ENCODE measurements around the gene DCXR. TPM values are rescaled to one million over a fixed set of nuclear protein-coding genes. Genes with fewer than 3 reads are reported as not detected.

DCXR gene
- total RNA-seq, 1 donor from 2014 or later, result 36.5 TPM

DNA sequence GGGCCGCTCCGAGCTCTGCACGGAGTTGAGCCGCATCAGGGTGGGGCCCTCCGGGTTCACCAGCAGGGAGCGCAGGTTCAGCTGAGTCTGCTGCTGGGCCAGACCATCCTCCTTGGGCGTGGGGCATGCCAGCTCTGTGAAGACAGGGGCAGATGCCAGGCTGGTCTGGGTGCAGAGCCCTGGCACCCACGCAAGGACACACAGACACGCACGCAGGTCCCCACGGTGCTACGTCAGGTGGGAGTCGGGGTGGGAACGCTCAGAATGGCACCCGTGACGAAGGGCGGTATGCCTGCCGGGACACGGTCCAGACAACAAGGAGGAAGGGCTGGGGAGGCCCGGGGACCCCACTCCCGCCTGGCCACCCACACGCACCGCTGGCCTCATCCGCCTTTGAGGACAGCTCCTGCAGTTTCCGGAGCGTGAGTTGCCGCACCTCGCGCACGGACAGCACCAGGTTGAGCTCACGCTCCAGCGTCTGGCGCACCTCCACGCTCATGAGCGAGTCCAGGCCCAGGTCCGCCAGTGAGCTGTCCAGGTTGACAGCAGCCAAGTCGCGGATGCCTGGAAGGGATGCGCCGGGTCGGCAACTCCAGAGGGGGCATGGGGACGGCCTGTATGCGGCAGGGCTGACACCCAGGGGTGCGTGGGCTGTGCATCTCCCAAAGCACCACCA lies 43.4 kb upstream of the DCXR start:
- Histone ChIP-seq H3K9ac (no peak overlapping the region), H3K4me2 (no peak overlapping the region), H3K27ac (no peak overlapping the region), H4K20me1 (ENCODE audit: low read depth) (peaks cover 72% of the 10 kb centered on the region), H3K9me3 (ENCODE audit: low read depth) (no peaks in the 10 kb centered on the region), H3F3A (ENCODE audit: low read depth) (peaks cover 33% of the 10 kb centered on the region), H3K4me3 (no peak overlapping the region), H3K79me2 (ENCODE audit: low read depth) (no peaks in the 10 kb centered on the region), H3K36me3 (no peaks in the 10 kb centered on the region), H2AFZ (replicated peaks) (no peak overlapping the region), H3K27me3 (no peaks in the 10 kb centered on the region), H3K4me1 (no peaks in the 10 kb centered on the region)
- no peak overlapping the region for H3K27ac Mint-ChIP-seq
- peaks cover 5% of the 10 kb centered on the region for H3K36me3 Mint-ChIP-seq
- no peak overlapping the region for H3K4me3 Mint-ChIP-seq
- DNase-seq (ENCODE audit: low spot score), result no peak
- peaks cover 2% of the 10 kb centered on the region for H3K27me3 Mint-ChIP-seq (ENCODE audit: insufficient read depth, low read depth)
- peaks cover 2% of the 10 kb centered on the region for H3K4me1 Mint-ChIP-seq
- TF ChIP-seq EZH2phosphoT487 (IDR thresholded peaks at IDR 0.05) (no peak), EZH2 (IDR thresholded peaks at IDR 0.05) (no peak)
- TF ChIP-seq, protein P1, sequence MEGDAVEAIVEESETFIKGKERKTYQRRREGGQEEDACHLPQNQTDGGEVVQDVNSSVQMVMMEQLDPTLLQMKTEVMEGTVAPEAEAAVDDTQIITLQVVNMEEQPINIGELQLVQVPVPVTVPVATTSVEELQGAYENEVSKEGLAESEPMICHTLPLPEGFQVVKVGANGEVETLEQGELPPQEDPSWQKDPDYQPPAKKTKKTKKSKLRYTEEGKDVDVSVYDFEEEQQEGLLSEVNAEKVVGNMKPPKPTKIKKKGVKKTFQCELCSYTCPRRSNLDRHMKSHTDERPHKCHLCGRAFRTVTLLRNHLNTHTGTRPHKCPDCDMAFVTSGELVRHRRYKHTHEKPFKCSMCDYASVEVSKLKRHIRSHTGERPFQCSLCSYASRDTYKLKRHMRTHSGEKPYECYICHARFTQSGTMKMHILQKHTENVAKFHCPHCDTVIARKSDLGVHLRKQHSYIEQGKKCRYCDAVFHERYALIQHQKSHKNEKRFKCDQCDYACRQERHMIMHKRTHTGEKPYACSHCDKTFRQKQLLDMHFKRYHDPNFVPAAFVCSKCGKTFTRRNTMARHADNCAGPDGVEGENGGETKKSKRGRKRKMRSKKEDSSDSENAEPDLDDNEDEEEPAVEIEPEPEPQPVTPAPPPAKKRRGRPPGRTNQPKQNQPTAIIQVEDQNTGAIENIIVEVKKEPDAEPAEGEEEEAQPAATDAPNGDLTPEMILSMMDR (IDR thresholded peaks at IDR 0.05), result no peak
- no peaks in the 10 kb centered on the region for H3K9me3 Mint-ChIP-seq

DNA sequence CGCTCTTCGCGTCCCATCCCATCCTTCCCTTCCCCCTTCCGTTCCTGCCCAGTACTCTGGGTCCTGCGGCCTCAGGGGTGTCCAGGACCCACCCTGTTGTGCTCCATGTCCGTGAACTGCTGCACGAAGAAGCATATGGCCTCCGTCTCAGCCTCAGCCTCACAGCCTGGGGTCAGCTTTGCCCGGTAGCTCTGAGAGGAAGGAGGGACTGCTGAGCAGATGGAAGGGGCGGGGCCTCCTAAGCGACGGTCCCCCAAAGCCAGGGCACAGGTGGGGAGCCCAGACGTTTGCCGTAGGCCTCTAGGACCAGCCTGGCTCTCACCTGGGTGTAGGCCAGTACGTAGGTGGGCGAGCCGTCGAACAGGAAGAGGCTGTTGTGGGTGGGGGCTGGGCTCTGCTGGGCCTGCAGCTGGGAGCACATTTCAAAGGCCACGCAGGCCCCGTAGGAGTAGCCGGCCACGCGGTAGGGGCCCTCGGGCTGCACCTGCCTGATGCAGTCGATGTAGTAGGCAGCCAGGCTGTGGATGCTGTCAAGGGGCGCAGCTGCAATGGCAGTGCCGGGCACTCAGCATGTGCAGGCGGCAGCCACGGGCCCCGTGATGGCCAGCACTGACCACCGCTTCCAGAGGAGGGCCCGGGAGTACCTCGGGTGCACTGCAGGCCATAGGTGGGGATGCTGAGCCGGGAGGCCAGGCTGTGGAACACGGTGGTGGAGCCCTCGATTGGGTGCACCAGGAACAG lies 42.7 kb upstream of the DCXR start:
- Mint-ChIP-seq H3K4me3 (no peak overlapping the region), H3K27me3 (ENCODE audit: insufficient read depth, low read depth) (peaks cover 2% of the 10 kb centered on the region)
- no peaks in the 10 kb centered on the region for H3K4me1 ChIP-seq

DNA sequence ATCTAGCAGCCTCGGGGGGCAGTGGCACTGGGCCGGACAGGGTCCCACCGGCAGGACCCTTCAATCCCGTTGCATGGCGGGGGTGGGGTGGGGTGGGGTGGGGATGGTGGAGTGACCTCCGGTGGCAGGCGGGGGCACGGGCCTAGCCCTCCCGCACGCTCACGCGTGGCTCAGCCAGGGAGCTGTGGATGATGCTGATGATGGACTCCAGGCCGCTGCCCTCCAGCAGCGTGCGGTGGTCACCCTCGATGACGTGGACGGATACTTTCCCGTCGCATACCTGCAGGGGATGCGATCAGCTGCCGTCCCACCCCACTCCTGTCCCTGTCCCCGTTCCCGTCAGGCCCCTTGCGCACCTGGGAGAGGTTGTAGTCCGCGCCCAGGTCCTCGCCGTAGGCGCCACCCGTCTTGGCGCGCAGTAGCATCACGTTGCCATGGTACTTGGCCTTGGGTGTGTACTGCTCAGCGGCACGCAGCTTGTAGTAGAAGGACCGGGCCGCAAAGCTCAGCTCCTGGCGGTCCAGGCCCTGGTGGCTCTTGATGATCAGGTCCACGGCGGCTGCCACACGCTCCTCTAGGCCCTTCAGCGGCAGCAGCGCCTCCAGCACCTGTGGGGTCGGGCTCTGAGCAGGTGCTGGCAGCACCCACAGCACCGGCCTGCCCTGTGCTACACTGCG lies 41.6 kb upstream of the DCXR start:
- Histone ChIP-seq H2AFZ (replicated peaks) (no peak overlapping the region), H3K79me2 (ENCODE audit: low read depth) (no peaks in the 10 kb centered on the region), H3K9me3 (ENCODE audit: low read depth) (no peaks in the 10 kb centered on the region), H3K27ac (no peak overlapping the region), H4K20me1 (ENCODE audit: low read depth) (peaks cover 55% of the 10 kb centered on the region), H3K27me3 (peaks cover 5% of the 10 kb centered on the region), H3K9ac (no peak overlapping the region), H3K4me2 (no peak overlapping the region), H3K4me3 (no peak overlapping the region), H3K4me1 (no peaks in the 10 kb centered on the region), H3F3A (ENCODE audit: low read depth) (peaks cover 37% of the 10 kb centered on the region), H3K36me3 (no peaks in the 10 kb centered on the region)
- Mint-ChIP-seq H3K4me3 (no peak overlapping the region), H3K36me3 (peaks cover 5% of the 10 kb centered on the region), H3K9me3 (no peaks in the 10 kb centered on the region), H3K27ac (no peak overlapping the region), H3K4me1 (peaks cover 2% of the 10 kb centered on the region), H3K27me3 (ENCODE audit: insufficient read depth, low read depth) (peaks cover 2% of the 10 kb centered on the region)
- TF ChIP-seq EZH2 (IDR thresholded peaks at IDR 0.05), result no peak
- TF ChIP-seq, protein P1 (IDR thresholded peaks at IDR 0.05), result no peak
- no peak for TF ChIP-seq EZH2phosphoT487 (IDR thresholded peaks at IDR 0.05)
- DNase-seq (ENCODE audit: low spot score), result no peak

More for the DNA sequence above, 42.7 kb upstream of the DCXR start:
- Histone ChIP-seq H3K79me2 (ENCODE audit: low read depth) (no peaks in the 10 kb centered on the region), H3K27me3 (no peaks in the 10 kb centered on the region), H4K20me1 (ENCODE audit: low read depth) (peaks cover 66% of the 10 kb centered on the region), H3K4me2 (no peak overlapping the region), H3K9ac (no peak overlapping the region), H3K36me3 (no peaks in the 10 kb centered on the region), H3K9me3 (ENCODE audit: low read depth) (no peaks in the 10 kb centered on the region), H3K27ac (no peak overlapping the region), H3K4me3 (no peak overlapping the region), H2AFZ (replicated peaks) (no peak overlapping the region), H3F3A (ENCODE audit: low read depth) (peaks cover 37% of the 10 kb centered on the region)
- DNase-seq (ENCODE audit: low spot score), result no peak
- Mint-ChIP-seq H3K4me1 (peaks cover 2% of the 10 kb centered on the region), H3K27ac (no peak overlapping the region), H3K9me3 (no peaks in the 10 kb centered on the region), H3K36me3 (peaks cover 5% of the 10 kb centered on the region)
- no peak for TF ChIP-seq EZH2phosphoT487 (IDR thresholded peaks at IDR 0.05)
- TF ChIP-seq, protein P1 (IDR thresholded peaks at IDR 0.05), result no peak
- TF ChIP-seq EZH2 (IDR thresholded peaks at IDR 0.05), result no peak

Data from neural progenitor cell (in vitro differentiated cells).